Measurements from ENCODE around the gene ZNF385D. TPM values are rescaled to one million over a fixed set of nuclear protein-coding genes. Genes with fewer than 3 reads are reported as not detected.

ZNF385D gene
- total RNA-seq, 4 donors from 2014 or later: 0.26 to 53.6 (median 19.2) TPM

DNA sequence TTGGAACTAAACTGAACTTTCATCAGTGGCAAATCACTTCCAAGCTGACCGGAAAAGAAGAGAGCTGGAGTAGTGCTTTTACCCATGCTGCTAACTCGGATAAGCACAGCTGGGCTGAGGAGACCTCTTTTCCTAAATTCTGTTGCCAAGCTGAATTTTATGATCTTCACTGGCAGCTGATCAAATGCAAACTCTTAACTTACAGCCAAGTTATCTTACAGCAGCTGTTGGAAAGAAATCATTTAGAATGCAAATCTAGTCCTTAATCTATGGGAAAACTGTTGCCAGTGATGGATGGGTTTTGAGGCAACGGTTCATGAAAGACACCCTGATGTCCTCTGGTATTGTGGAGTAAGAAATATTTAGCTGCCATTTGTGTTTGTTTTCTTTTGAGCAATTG, 216.5 kb downstream of the ZNF385D start:
- TF ChIP-seq POLR2A (IDR thresholded peaks at IDR 0.05) (no peak), CTCF (IDR thresholded peaks at IDR 0.05) (no peak)
- no peak for DNase-seq
- Histone ChIP-seq H3K27ac (no peak overlapping the region), H3K4me1 (no peaks in the 10 kb centered on the region), H3K9me3 (no peaks in the 10 kb centered on the region), H3K36me3 (no peaks in the 10 kb centered on the region), H3K27me3 (no peaks in the 10 kb centered on the region), H3K4me3 (no peak overlapping the region)
- intact Hi-C loops (cut with DNase I; ENCODE audit: low total_unique reads): no loop called here

DNA sequence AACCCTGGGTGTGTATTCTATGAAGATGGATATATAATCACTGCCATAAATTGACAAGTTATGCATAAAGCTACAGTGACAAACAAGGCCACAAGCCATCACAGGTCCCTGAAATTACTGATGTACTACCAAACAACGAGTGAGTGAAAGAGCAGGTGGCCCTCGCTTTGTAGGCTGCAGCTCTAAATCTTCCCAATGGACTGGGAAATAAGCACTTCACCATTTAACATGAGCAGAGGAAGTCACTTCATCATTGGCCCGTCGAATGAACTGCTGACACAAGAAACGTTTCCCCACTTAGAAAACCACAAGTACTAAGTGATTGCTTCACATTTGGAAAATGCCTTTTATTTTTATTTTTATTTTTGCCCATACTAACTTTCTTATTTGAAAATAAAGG, 218.0 kb downstream of the ZNF385D start:
- Histone ChIP-seq H3K9me3 (no peaks in the 10 kb centered on the region), H3K4me3 (no peak overlapping the region), H3K27me3 (no peaks in the 10 kb centered on the region), H3K4me1 (no peaks in the 10 kb centered on the region), H3K27ac (no peak overlapping the region), H3K36me3 (no peaks in the 10 kb centered on the region)
- intact Hi-C loops (cut with DNase I; ENCODE audit: low total_unique reads): no loop called here
- TF ChIP-seq POLR2A (IDR thresholded peaks at IDR 0.05) (no peak), CTCF (IDR thresholded peaks at IDR 0.05) (no peak)
- no peak for DNase-seq

GRCh38 chr3:21531909-21532308, 219.1 kb downstream of the ZNF385D start:
- intact Hi-C loops (cut with DNase I; ENCODE audit: low total_unique reads): no loop called here
- TF ChIP-seq POLR2A (IDR thresholded peaks at IDR 0.05) (no peak), CTCF (IDR thresholded peaks at IDR 0.05) (no peak)
- Histone ChIP-seq H3K4me1 (no peaks in the 10 kb centered on the region), H3K27me3 (no peaks in the 10 kb centered on the region), H3K27ac (no peak overlapping the region), H3K9me3 (no peaks in the 10 kb centered on the region), H3K4me3 (no peak overlapping the region), H3K36me3 (no peaks in the 10 kb centered on the region)
- no peak for DNase-seq

DNA sequence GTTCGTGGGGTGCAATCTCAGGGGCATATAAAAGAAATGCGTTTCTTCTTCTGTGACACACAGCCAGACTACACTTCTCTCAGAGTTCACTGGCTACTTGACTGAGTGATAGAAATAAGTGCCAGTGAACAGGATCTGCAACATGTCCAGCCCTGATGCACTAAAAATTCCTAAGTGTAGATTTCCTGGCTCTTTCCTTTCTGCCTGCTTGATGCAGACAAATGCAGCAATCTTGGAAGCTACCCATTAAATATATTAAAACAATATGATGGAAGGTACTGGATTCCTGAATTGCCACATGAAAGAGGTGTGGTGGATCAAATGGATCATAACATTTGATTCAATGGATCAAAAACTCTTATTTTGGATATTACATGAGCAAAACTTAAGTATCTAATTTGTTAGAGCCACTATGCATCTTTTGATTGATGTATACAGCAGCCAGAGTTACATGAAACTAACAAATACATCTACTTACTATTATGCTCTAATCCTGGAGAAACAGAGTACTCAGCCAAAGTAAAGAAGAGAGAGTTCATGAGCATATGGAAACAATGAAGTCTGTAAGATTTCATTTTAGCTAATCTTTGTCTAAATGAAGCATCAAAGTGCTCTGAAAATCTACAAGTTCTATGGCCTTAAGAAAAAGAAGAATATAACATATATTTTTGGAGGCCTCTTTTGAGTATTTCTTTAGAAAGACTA, 222.6 kb downstream of the ZNF385D start:
- no peak for TF ChIP-seq CTCF (IDR thresholded peaks at IDR 0.05)
- no peak for TF ChIP-seq POLR2A (IDR thresholded peaks at IDR 0.05)
- H3K27ac ChIP-seq: no peak overlapping the region
- no peaks in the 10 kb centered on the region for H3K36me3 ChIP-seq
- no peak for DNase-seq
- no peaks in the 10 kb centered on the region for H3K4me1 ChIP-seq
- intact Hi-C loops (cut with DNase I; ENCODE audit: low total_unique reads): no loop called here
- H3K27me3 ChIP-seq: no peaks in the 10 kb centered on the region
- H3K9me3 ChIP-seq: no peaks in the 10 kb centered on the region
- H3K4me3 ChIP-seq: no peak overlapping the region

GRCh38 chr3:21526461-21526860, 224.5 kb downstream of the ZNF385D start:
- Histone ChIP-seq H3K9me3 (no peaks in the 10 kb centered on the region), H3K27me3 (no peaks in the 10 kb centered on the region), H3K36me3 (no peaks in the 10 kb centered on the region), H3K4me1 (no peaks in the 10 kb centered on the region), H3K4me3 (no peak overlapping the region), H3K27ac (no peak overlapping the region)
- no peak for DNase-seq
- TF ChIP-seq POLR2A (IDR thresholded peaks at IDR 0.05): no peak
- TF ChIP-seq CTCF (IDR thresholded peaks at IDR 0.05): no peak
- intact Hi-C loops (cut with DNase I; ENCODE audit: low total_unique reads): no loop called here

All from uterus (tissue), 4 donors.